ENCODE data around the gene GHR. TPM values are rescaled to one million over a fixed set of nuclear protein-coding genes. Genes with fewer than 3 reads are reported as not detected.

GHR gene
- total RNA-seq, 1 experiment from 2014 or later, result not detected

DNA sequence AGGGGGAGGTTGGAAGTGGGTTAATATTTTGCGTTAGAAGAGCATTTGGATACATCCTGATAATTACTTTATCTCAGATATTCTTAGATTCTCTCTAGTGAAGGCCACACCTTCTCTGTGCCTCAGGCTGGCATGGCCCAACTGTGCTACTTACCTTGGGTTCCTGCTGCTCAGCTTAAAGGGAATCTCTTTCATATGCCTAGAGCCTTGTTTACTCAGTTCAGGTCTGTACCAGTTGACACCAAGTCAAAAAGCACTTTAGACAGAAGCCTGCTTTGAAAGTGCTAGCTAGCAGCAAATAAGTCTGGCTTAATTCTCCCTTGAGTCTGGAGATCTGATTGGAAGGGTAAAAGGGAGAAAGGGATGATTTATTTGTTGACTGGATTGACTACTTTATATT, 74.8 kb downstream of the GHR start:
- DNase-seq (ENCODE audit: low spot score), result no peak
- no peak overlapping the region for H3K27ac ChIP-seq (ENCODE audit: low read depth, low read length, poor library complexity, severe bottlenecking)
- H3K4me3 ChIP-seq (ENCODE audit: low read depth, low read length, poor library complexity, severe bottlenecking), result no peak overlapping the region
- intact Hi-C loops (cut with micrococcal nuclease; ENCODE audit: unreplicated experiment), result no loop called here
- CTCF ChIA-PET, result no interaction called here
- no peak for TF ChIP-seq EZH2 (IDR thresholded peaks at IDR 0.05; ENCODE audit: borderline replicate concordance, low read depth, low read length, poor library complexity, severe bottlenecking)
- TF ChIP-seq, protein P1, sequence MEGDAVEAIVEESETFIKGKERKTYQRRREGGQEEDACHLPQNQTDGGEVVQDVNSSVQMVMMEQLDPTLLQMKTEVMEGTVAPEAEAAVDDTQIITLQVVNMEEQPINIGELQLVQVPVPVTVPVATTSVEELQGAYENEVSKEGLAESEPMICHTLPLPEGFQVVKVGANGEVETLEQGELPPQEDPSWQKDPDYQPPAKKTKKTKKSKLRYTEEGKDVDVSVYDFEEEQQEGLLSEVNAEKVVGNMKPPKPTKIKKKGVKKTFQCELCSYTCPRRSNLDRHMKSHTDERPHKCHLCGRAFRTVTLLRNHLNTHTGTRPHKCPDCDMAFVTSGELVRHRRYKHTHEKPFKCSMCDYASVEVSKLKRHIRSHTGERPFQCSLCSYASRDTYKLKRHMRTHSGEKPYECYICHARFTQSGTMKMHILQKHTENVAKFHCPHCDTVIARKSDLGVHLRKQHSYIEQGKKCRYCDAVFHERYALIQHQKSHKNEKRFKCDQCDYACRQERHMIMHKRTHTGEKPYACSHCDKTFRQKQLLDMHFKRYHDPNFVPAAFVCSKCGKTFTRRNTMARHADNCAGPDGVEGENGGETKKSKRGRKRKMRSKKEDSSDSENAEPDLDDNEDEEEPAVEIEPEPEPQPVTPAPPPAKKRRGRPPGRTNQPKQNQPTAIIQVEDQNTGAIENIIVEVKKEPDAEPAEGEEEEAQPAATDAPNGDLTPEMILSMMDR (conservative IDR thresholded peaks at IDR 0.05; ENCODE audit: low read depth, low read length), result no peak
- POLR2A ChIA-PET (ENCODE audit: low non-redundant PET), result no interaction called here
- no peaks in the 10 kb centered on the region for H3K36me3 ChIP-seq (ENCODE audit: insufficient read depth, low read length, poor library complexity, severe bottlenecking)
- BruUV-seq (replicated peaks), result no TSS peak
- no peaks in the 10 kb centered on the region for H3K27me3 ChIP-seq (replicated peaks; ENCODE audit: insufficient read depth, low read depth, low read length, poor library complexity)
- H3K4me1 ChIP-seq (ENCODE audit: insufficient read depth, low read length, poor library complexity, severe bottlenecking), result no peaks in the 10 kb centered on the region
- no peaks in the 10 kb centered on the region for H3K9me3 ChIP-seq (ENCODE audit: low read depth, low read length, poor library complexity, severe bottlenecking)

DNA sequence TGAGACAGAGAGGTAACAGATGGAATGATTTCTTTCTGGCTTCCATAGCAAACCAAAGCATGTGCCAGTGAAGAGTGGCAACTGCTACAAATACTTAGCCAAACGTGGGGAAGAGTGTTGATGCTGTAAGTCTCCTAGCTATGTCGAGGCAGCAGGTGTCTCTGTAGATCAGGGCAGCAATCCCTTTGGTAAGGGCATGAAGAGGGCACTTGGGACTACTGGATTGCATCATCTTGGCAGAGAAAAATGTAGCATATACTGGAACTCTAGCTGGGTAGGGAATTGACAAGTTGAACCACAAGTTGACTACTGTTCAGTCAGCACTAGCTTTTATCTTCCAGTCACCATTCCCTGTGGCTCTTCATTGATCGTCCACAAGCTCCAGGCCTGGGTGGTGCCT, 75.8 kb downstream of the GHR start:
- no peak overlapping the region for H3K27ac ChIP-seq (ENCODE audit: low read depth, low read length, poor library complexity, severe bottlenecking)
- POLR2A ChIA-PET (ENCODE audit: low non-redundant PET), result no interaction called here
- no peak for TF ChIP-seq EZH2 (IDR thresholded peaks at IDR 0.05; ENCODE audit: borderline replicate concordance, low read depth, low read length, poor library complexity, severe bottlenecking)
- TF ChIP-seq, protein P1 (conservative IDR thresholded peaks at IDR 0.05; ENCODE audit: low read depth, low read length), result no peak
- no peaks in the 10 kb centered on the region for H3K4me1 ChIP-seq (ENCODE audit: insufficient read depth, low read length, poor library complexity, severe bottlenecking)
- intact Hi-C loops (cut with micrococcal nuclease; ENCODE audit: unreplicated experiment), result no loop called here
- H3K36me3 ChIP-seq (ENCODE audit: insufficient read depth, low read length, poor library complexity, severe bottlenecking), result no peaks in the 10 kb centered on the region
- CTCF ChIA-PET, result no interaction called here
- H3K9me3 ChIP-seq (ENCODE audit: low read depth, low read length, poor library complexity, severe bottlenecking), result no peaks in the 10 kb centered on the region
- no peak for DNase-seq (ENCODE audit: low spot score)
- no peak overlapping the region for H3K4me3 ChIP-seq (ENCODE audit: low read depth, low read length, poor library complexity, severe bottlenecking)
- no peaks in the 10 kb centered on the region for H3K27me3 ChIP-seq (replicated peaks; ENCODE audit: insufficient read depth, low read depth, low read length, poor library complexity)
- BruUV-seq (replicated peaks), result no TSS peak

DNA sequence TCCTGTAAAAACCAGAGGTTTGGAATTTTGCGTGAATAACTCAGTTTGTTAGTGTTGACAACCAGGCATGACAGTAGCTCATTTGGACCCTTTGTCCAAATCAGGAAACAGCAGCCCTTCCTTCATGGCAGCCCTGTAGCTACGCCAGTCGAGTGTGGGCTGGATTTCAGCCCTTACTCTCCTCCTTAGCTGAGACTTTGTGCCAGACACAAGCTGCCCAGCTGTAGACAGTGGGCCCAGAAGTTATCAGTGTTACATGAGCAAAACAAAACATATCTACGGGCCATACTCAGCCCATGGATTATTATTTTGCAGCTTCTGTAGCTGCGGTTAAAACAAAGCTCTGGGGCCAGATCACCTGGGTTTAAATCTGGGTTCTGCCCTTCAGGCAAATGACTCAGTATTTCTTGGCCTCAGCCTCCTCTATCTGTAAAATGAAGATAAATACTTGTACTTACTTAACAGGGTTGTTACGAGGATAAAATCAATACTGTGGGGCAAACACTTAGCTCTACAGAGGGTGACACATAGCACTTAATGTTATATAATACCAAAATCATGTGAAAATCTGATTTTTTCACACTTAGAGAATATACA, 76.9 kb downstream of the GHR start:
- POLR2A ChIA-PET (ENCODE audit: low non-redundant PET), result no interaction called here
- H3K27ac ChIP-seq (ENCODE audit: low read depth, low read length, poor library complexity, severe bottlenecking), result no peak overlapping the region
- H3K4me1 ChIP-seq (ENCODE audit: insufficient read depth, low read length, poor library complexity, severe bottlenecking), result no peaks in the 10 kb centered on the region
- BruUV-seq (replicated peaks), result no TSS peak
- no peaks in the 10 kb centered on the region for H3K27me3 ChIP-seq (replicated peaks; ENCODE audit: insufficient read depth, low read depth, low read length, poor library complexity)
- TF ChIP-seq EZH2 (IDR thresholded peaks at IDR 0.05; ENCODE audit: borderline replicate concordance, low read depth, low read length, poor library complexity, severe bottlenecking), result no peak
- no peaks in the 10 kb centered on the region for H3K9me3 ChIP-seq (ENCODE audit: low read depth, low read length, poor library complexity, severe bottlenecking)
- intact Hi-C loops (cut with micrococcal nuclease; ENCODE audit: unreplicated experiment), result no loop called here
- no peaks in the 10 kb centered on the region for H3K36me3 ChIP-seq (ENCODE audit: insufficient read depth, low read length, poor library complexity, severe bottlenecking)
- H3K4me3 ChIP-seq (ENCODE audit: low read depth, low read length, poor library complexity, severe bottlenecking), result no peak overlapping the region
- CTCF ChIA-PET, result no interaction called here
- DNase-seq (ENCODE audit: low spot score), result no peak
